Measurements from ENCODE around the gene FAM114A1. TPM values are rescaled to one million over a fixed set of nuclear protein-coding genes. Genes with fewer than 3 reads are reported as not detected.
"Not testable (repeated sequence)": the region's sequence is repeated elsewhere in the genome, so short reads cannot be mapped to it uniquely, and the experiment has no call there.

FAM114A1 gene
- total RNA-seq, 1 donor from 2014 or later = 81.3 TPM

GRCh38 chr4:38898245-38898644 is 30.6 kb downstream of the FAM114A1 start:
- DNase-seq (ENCODE audit: low spot score) = no peak

GRCh38 chr4:38902221-38902620 is 34.6 kb downstream of the FAM114A1 start:
- DNase-seq (ENCODE audit: low spot score) = no peak

GRCh38 chr4:38902695-38903094 is 35.1 kb downstream of the FAM114A1 start:
- no peak for DNase-seq (ENCODE audit: low spot score)

- no peak for DNase-seq (ENCODE audit: low spot score)
Observed at GRCh38 chr4:38904090-38904666, 36.6 kb downstream of the FAM114A1 start.

GRCh38 chr4:38904682-38905081 is 37.1 kb downstream of the FAM114A1 start:
- DNase-seq (ENCODE audit: low spot score) = no peak

GRCh38 chr4:38905652-38906385 is 38.2 kb downstream of the FAM114A1 start:
- DNase-seq (ENCODE audit: low spot score) = no peak

- no peak for DNase-seq (ENCODE audit: low spot score)
Observed at GRCh38 chr4:38907696-38908270, 40.2 kb downstream of the FAM114A1 start.

GRCh38 chr4:38909015-38909414 is 41.4 kb downstream of the FAM114A1 start:
- no peak for DNase-seq (ENCODE audit: low spot score)

GRCh38 chr4:38911257-38911656 is 43.7 kb downstream of the FAM114A1 start:
- DNase-seq (ENCODE audit: low spot score) = no peak

GRCh38 chr4:38914854-38915253 is 47.2 kb downstream of the FAM114A1 start:
- DNase-seq (ENCODE audit: low spot score) = no peak

- not testable (repeated sequence) for DNase-seq (ENCODE audit: low spot score)
Observed at GRCh38 chr4:38916267-38916666, 48.7 kb downstream of the FAM114A1 start.

- DNase-seq (ENCODE audit: low spot score) = no peak
Observed at GRCh38 chr4:38917481-38918025, 49.9 kb downstream of the FAM114A1 start.

GRCh38 chr4:38919494-38919893 is 51.9 kb downstream of the FAM114A1 start:
- no peak for DNase-seq (ENCODE audit: low spot score)

GRCh38 chr4:38920186-38920585 is 52.6 kb downstream of the FAM114A1 start:
- no peak for DNase-seq (ENCODE audit: low spot score)

- DNase-seq (ENCODE audit: low spot score) = no peak
Observed at GRCh38 chr4:38920677-38921076, 53.1 kb downstream of the FAM114A1 start.

GRCh38 chr4:38921151-38921550 is 53.5 kb downstream of the FAM114A1 start:
- DNase-seq (ENCODE audit: low spot score) = no peak

GRCh38 chr4:38923746-38924145 is 56.1 kb downstream of the FAM114A1 start:
- no peak for DNase-seq (ENCODE audit: low spot score)

GRCh38 chr4:38924353-38924752 is 56.7 kb downstream of the FAM114A1 start:
- DNase-seq (ENCODE audit: low spot score) = no peak

GRCh38 chr4:38925492-38926413 is 58.1 kb downstream of the FAM114A1 start:
- no peak for DNase-seq (ENCODE audit: low spot score)

- no peak for DNase-seq (ENCODE audit: low spot score)
Observed at GRCh38 chr4:38926896-38927295, 59.3 kb downstream of the FAM114A1 start.

GRCh38 chr4:38928568-38928967 is 61.0 kb downstream of the FAM114A1 start:
- DNase-seq (ENCODE audit: low spot score) = no peak
